HepG2 (cell line): ENCODE results near the gene FLAD1. TPM values are rescaled to one million over a fixed set of nuclear protein-coding genes. Genes with fewer than 3 reads are reported as not detected.

Source experiments
- DNMT3B ChIP-seq: conservative IDR thresholded peaks from 2 replicates; pipeline ENCODE4 v1.6.1; 2016; ENCODE audit warnings: missing biosample characterization, control low read depth
- HNF4A ChIP-seq: sonication (generic); formaldehyde crosslinking; IDR thresholded peaks from 2 replicates; pipeline ENCODE4 v1.4.0; 2020; ENCODE audit warnings: missing genetic modification reagents
- MTA3 ChIP-seq: sonication (generic); formaldehyde crosslinking; IDR thresholded peaks from 2 replicates; pipeline ENCODE4 v1.4.0; 2020; ENCODE audit warnings: missing genetic modification reagents
- NCOA1 ChIP-seq: sonication (generic); formaldehyde crosslinking; IDR thresholded peaks from 2 replicates; pipeline ENCODE4 v1.9.0; 2021; ENCODE audit warnings: missing genetic modification reagents
- NR1H2 ChIP-seq: sonication (generic); formaldehyde crosslinking; IDR thresholded peaks from 2 replicates; pipeline ENCODE4 v1.8.1; 2022; ENCODE audit warnings: low read depth, missing genetic modification reagents, borderline replicate concordance
- PCBP1 ChIP-seq: fragments of 200-400 bp; formaldehyde crosslinking; IDR thresholded peaks from 2 replicates; pipeline ENCODE4 v1.6.1; 2017; ENCODE audit warnings: mild to moderate bottlenecking, low read depth, low read length, borderline replicate concordance
- SETDB1 ChIP-seq: sonication (generic); formaldehyde crosslinking; IDR thresholded peaks from 2 replicates; pipeline ENCODE4 v1.5.1; 2020; ENCODE audit warnings: missing genetic modification reagents, mild to moderate bottlenecking, borderline replicate concordance
- SMAD3 ChIP-seq: sonication (generic); formaldehyde crosslinking; IDR thresholded peaks from 2 replicates; pipeline ENCODE4 v1.4.0; 2020; ENCODE audit warnings: missing genetic modification reagents
- SP1 ChIP-seq, 2 experiments: fragments of 450-650 bp in 1 of 2; sonication (generic) in 1 of 2; formaldehyde crosslinking in 1 of 2; IDR thresholded peaks; 2 replicates each; pipeline versions ENCODE4 v1.4.0 to v1.6.1; 2016 to 2020; ENCODE audit warnings: missing genetic modification reagents in 1 of 2
- TAF1 ChIP-seq: sonication (generic); formaldehyde crosslinking; IDR thresholded peaks from 2 replicates; pipeline ENCODE4 v1.4.0; 2020; ENCODE audit warnings: missing genetic modification reagents
- ZBTB7B ChIP-seq: sonication (generic); formaldehyde crosslinking; IDR thresholded peaks from 2 replicates; pipeline ENCODE4 v1.4.0; 2020; ENCODE audit warnings: missing genetic modification reagents
- ZFP36 ChIP-seq: fragments of 150-350 bp; IDR thresholded peaks from 2 replicates; pipeline ENCODE4 v1.6.1; 2018; ENCODE audit warnings: borderline replicate concordance, low read length, low read depth; ENCODE audit not compliant: partially characterized antibody
- ZNF230 ChIP-seq: sonication (generic); formaldehyde crosslinking; IDR thresholded peaks from 2 replicates; pipeline ENCODE4 v1.4.0; 2020; ENCODE audit warnings: mild to moderate bottlenecking, missing genetic modification reagents
- ZNF614 ChIP-seq: IDR thresholded peaks from 2 replicates; pipeline ENCODE4 v1.6.1; 2018; ENCODE audit warnings: missing biosample characterization, missing genetic modification reagents, inconsistent platforms, borderline replicate concordance
- ZNF747 ChIP-seq: sonication (generic); formaldehyde crosslinking; IDR thresholded peaks from 2 replicates; pipeline ENCODE4 v1.8.1; 2023; ENCODE audit warnings: missing genetic modification reagents, mild to moderate bottlenecking, borderline replicate concordance
- ZSCAN21 ChIP-seq: sonication (generic); formaldehyde crosslinking; IDR thresholded peaks from 2 replicates; pipeline ENCODE4 v1.8.0; 2022; ENCODE audit warnings: mild to moderate bottlenecking, missing genetic modification reagents, moderate library complexity, borderline replicate concordance
- ZSCAN30 ChIP-seq: sonication (generic); formaldehyde crosslinking; IDR thresholded peaks from 2 replicates; pipeline ENCODE4 v1.5.0; 2020; ENCODE audit warnings: mild to moderate bottlenecking, missing genetic modification reagents
- polyA plus RNA-seq, 8 experiments: library from polyadenylated mRNA; depleted of rRNA in 3 of 8; stranded (reverse) in 7 of 8; unstranded in 1 of 8; fragments of >200 nt; fragmentation: Illumina TruSeq in 4 of 8; extraction: Trizol in 4 of 8; gene quantifications; 2 replicates each; pipeline versions ENCODE4 v1.2.1 to v1.2.3, GENCODE V29; 2011 to 2016; ENCODE audit warnings: low read depth in 4 of 8, missing spikeins in 1 of 8, mixed read lengths in 1 of 8; ENCODE audit not compliant: insufficient read depth in 1 of 8
- total RNA-seq, 5 experiments: library from RNA; depleted of rRNA; stranded (reverse); fragments of >200 nt; fragmentation: Illumina TruSeq; extraction: Trizol; gene quantifications; 2 replicates each; pipeline ENCODE4 v1.2.3, GENCODE V29; 2016; ENCODE audit warnings: low read depth in 1 of 5
- TF ChIP-seq, protein P1 (sequence below): sonication (generic); formaldehyde crosslinking; IDR thresholded peaks from 2 replicates; pipeline ENCODE4 v1.8.1; 2023; ENCODE audit warnings: mild to moderate bottlenecking, inconsistent platforms, moderate library complexity, missing genetic modification reagents, borderline replicate concordance
- TF ChIP-seq, protein P2 (sequence below): sonication (generic); formaldehyde crosslinking; IDR thresholded peaks from 2 replicates; pipeline ENCODE4 v1.8.1; 2023; ENCODE audit warnings: mild to moderate bottlenecking, moderate library complexity, missing genetic modification reagents
- TF ChIP-seq, protein P3 (sequence below): fragments of 450-650 bp; IDR thresholded peaks from 2 replicates; pipeline ENCODE4 v1.6.1; 2016
- TF ChIP-seq, protein P4 (sequence below): sonication (generic); formaldehyde crosslinking; IDR thresholded peaks from 2 replicates; pipeline ENCODE4 v1.5.0; 2020; ENCODE audit warnings: missing genetic modification reagents
- TF ChIP-seq, protein P5 (sequence below): sonication (generic); formaldehyde crosslinking; IDR thresholded peaks from 2 replicates; pipeline ENCODE4 v1.5.0; 2020; ENCODE audit warnings: mild to moderate bottlenecking, missing genetic modification reagents, borderline replicate concordance

FLAD1 gene
- total and polyA plus RNA-seq, 2 of the 13 experiments (the other 11 are each of a cell fraction or from before 2014, with no cell fraction given) = 25.9 to 32.8 TPM

DNA sequence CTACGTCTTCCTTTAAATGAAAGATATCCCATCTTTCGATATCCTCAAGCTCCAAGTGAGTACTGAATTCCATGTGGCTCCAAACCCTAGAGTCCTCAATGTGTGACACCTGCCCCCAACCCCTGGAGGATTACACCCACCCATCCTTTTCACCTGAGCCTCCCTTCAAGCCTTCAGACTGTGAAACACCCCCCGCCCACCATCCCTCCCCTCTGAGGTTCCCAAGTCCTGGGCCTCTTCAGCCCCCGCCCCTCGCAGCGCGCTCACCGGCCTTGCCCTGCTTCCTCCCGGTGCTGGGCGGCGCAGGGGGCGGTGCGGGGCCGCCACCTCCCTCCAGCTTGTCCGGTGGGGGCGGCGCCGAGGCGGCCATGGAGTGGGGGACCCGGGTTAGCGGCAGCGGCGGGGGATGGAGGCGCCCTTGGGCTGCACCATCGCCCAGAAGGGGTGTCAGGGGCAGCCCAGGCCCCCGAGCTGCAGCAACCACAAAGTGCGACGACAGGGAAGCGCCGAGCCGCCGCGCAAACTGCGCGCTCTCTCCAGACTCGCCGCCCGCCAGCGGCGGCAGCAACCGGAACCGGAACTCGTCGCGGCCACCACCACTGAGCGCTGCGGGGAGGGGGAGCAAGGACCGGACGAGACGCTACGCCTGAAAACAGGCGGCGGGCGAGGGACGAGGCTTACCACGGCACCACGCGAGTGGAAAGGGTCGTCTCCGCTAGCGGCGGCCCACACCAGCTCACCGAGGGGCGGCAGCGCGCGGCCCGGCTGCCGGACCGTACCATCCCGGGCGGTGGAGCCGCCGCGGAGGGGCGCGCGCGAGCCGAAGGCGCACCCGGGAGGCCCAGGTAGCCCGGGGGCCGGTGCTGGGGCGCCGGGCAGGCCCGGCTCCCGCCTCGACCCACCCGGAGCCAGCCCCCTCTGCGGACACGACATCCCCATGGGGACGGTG is 21.7 kb upstream of the FLAD1 start, which contains the start of gene PYGO2 (continued):
- TF ChIP-seq MTA3 (CRISPR knock-in tag) (no peak), NCOA1 (CRISPR knock-in tag) (peak; percentile 46; the same call in 1 of the 2 replicates), ZNF614 (CRISPR knock-in tag) (peak; percentile 59; the same call in 1 of the 2 replicates), TAF1 (peak; percentile 89), ZNF747 (CRISPR knock-in tag) (peak; percentile 54; the same call in 1 of the 2 replicates), ZBTB7B (CRISPR knock-in tag) (peak; percentile 55), DNMT3B (CRISPR knock-in tag) (no peak), SMAD3 (CRISPR knock-in tag) (no peak), ZSCAN21 (CRISPR knock-in tag) (peak; percentile 64), ZNF230 (CRISPR knock-in tag) (no peak; the same call in 1 of the 2 replicates), HNF4A (CRISPR knock-in tag) (0 out of 2 replicates have a peak, but pooled peaks have one; percentile 15), SP1 (IDR thresholded peaks at IDR 0.05) (no peak), SP1 (CRISPR knock-in tag; IDR thresholded peaks at IDR 0.05) (peak; percentile 67), ZFP36 (no peak), ZSCAN30 (CRISPR knock-in tag) (no peak), PCBP1 (no peak), SETDB1 (CRISPR knock-in tag) (no peak), NR1H2 (peak; percentile 81; the same call in 1 of the 2 replicates)
- TF ChIP-seq, protein P1, sequence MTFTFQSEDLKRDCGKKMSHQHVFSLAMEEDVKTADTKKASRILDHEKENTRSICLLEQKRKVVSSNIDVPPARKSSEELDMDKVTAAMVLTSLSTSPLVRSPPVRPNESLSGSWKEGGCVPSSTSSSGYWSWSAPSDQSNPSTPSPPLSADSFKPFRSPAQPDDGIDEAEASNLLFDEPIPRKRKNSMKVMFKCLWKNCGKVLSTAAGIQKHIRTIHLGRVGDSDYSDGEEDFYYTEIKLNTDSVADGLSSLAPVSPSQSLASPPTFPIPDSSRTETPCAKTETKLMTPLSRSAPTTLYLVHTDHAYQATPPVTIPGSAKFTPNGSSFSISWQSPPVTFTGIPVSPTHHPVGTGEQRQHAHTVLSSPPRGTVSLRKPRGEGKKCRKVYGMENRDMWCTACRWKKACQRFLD (CRISPR knock-in tag) = peak; percentile 80; the same call in 1 of the 2 replicates
- TF ChIP-seq, protein P2, sequence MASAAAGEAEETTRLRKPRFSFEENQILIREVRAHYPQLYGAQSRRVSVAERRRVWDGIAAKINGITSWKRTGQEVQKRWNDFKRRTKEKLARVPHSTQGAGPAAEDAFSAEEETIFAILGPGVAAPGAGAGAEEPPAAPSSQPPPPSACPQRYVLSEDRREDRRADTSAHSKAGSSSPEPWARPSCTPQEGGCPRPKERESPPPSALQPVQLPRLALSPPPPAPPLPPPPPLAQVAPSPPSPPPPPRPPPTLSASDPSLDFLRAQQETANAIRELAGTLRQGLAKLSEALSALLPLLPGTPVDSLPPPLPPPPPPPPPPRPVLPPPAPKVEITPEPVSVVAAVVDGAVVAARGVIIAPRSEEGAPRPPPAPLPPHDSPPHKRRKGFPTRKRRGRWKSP (CRISPR knock-in tag) = peak; percentile 93
- TF ChIP-seq, protein P3, sequence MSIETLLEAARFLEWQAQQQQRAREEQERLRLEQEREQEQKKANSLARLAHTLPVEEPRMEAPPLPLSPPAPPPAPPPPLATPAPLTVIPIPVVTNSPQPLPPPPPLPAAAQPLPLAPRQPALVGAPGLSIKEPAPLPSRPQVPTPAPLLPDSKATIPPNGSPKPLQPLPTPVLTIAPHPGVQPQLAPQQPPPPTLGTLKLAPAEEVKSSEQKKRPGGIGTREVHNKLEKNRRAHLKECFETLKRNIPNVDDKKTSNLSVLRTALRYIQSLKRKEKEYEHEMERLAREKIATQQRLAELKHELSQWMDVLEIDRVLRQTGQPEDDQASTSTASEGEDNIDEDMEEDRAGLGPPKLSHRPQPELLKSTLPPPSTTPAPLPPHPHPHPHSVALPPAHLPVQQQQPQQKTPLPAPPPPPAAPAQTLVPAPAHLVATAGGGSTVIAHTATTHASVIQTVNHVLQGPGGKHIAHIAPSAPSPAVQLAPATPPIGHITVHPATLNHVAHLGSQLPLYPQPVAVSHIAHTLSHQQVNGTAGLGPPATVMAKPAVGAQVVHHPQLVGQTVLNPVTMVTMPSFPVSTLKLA = no peak
- TF ChIP-seq, protein P4, sequence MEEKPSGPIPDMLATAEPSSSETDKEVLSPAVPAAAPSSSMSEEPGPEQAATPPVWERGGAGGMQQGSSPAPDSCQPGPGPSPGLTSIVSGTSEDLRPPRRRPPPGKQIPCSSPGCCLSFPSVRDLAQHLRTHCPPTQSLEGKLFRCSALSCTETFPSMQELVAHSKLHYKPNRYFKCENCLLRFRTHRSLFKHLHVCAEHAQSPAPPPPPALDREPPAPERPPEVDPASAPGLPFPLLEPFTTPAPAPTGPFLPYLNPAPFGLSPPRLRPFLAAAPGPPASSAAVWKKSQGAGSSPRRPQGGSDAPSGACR (CRISPR knock-in tag) = peak; percentile 91; the same call in 1 of the 2 replicates
- TF ChIP-seq, protein P5, sequence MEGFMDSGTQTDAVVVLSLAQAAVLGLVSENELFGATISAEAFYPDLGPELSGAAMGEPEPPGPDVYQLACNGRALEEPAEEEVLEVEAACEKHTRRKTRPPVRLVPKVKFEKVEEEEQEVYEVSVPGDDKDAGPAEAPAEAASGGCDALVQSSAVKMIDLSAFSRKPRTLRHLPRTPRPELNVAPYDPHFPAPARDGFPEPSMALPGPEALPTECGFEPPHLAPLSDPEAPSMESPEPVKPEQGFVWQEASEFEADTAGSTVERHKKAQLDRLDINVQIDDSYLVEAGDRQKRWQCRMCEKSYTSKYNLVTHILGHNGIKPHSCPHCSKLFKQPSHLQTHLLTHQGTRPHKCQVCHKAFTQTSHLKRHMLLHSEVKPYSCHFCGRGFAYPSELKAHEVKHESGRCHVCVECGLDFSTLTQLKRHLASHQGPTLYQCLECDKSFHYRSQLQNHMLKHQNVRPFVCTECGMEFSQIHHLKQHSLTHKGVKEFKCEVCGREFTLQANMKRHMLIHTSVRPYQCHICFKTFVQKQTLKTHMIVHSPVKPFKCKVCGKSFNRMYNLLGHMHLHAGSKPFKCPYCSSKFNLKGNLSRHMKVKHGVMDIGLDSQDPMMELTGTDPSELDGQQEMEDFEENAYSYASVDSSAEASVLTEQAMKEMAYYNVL (CRISPR knock-in tag) = 0 out of 2 replicates have a peak, but pooled peaks have one; percentile 58
